Suppressor macrophage (primary cell): ENCODE results near the gene IMPG2.

Experiments used
- DNase-seq, 4 experiments: peaks; one replicate each; pipeline ENCODE4 v3.0.0-alpha.2; 2020 to 2022

The IMPG2 gene

GRCh38 chr3:101273608-101274007, 46.8 kb downstream of the IMPG2 start:
- no peak for DNase-seq

- no peak for DNase-seq
These were observed 47.2 kb downstream of the IMPG2 start for GRCh38 chr3:101273156-101273555.

GRCh38 chr3:101271728-101272127, 48.6 kb downstream of the IMPG2 start:
- DNase-seq, result no peak

GRCh38 chr3:101270149-101270548, 50.2 kb downstream of the IMPG2 start:
- no peak for DNase-seq

- DNase-seq, result no peak
These were observed 51.3 kb downstream of the IMPG2 start for GRCh38 chr3:101268971-101269671.

GRCh38 chr3:101268141-101268540, 52.2 kb downstream of the IMPG2 start:
- no peak for DNase-seq

GRCh38 chr3:101266566-101266965, 53.8 kb downstream of the IMPG2 start:
- DNase-seq, result no peak

GRCh38 chr3:101266071-101266470, 54.3 kb downstream of the IMPG2 start:
- no peak for DNase-seq

- DNase-seq, result no peak
These were observed 57.8 kb downstream of the IMPG2 start for GRCh38 chr3:101262393-101263240.

- DNase-seq, result no peak
These were observed 58.9 kb downstream of the IMPG2 start for GRCh38 chr3:101261506-101261905.

GRCh38 chr3:101259485-101260341, 60.7 kb downstream of the IMPG2 start:
- DNase-seq, result peak in 2 of 4 experiments; percentile 27 to 38

- peak; percentile 7 to 52 (median 18) for DNase-seq
These were observed 63.9 kb downstream of the IMPG2 start for GRCh38 chr3:101256511-101256910.

GRCh38 chr3:101255441-101255840, 64.9 kb downstream of the IMPG2 start:
- no peak for DNase-seq

GRCh38 chr3:101253396-101253795, 67.0 kb downstream of the IMPG2 start:
- no peak for DNase-seq

- no peak for DNase-seq
These were observed 67.4 kb downstream of the IMPG2 start for GRCh38 chr3:101252945-101253344.

- DNase-seq, result no peak
These were observed 68.1 kb downstream of the IMPG2 start for GRCh38 chr3:101252307-101252706.

GRCh38 chr3:101251441-101251840, 68.9 kb downstream of the IMPG2 start:
- no peak for DNase-seq

GRCh38 chr3:101249522-101249921, 70.9 kb downstream of the IMPG2 start:
- peak; percentile 22 to 76 (median 52) for DNase-seq

GRCh38 chr3:101248736-101249135, 71.6 kb downstream of the IMPG2 start:
- peak; percentile 10 to 57 (median 42) for DNase-seq

- DNase-seq, result no peak
These were observed 76.2 kb downstream of the IMPG2 start for GRCh38 chr3:101244212-101244575.

GRCh38 chr3:101243285-101244211, 76.8 kb downstream of the IMPG2 start:
- DNase-seq, result no peak
